NCI-H1048 (cell line): ENCODE measurements around the gene MTMR3.

Experiments used
- DNase-seq: peaks from one replicate; lab custom pipeline; 2025; lab: John Stamatoyannopoulos, UW

The MTMR3 gene

GRCh38 chr22:29870574-29870973 lies 12.4 kb upstream of the MTMR3 start:
- DNase-seq = no peak

DNA sequence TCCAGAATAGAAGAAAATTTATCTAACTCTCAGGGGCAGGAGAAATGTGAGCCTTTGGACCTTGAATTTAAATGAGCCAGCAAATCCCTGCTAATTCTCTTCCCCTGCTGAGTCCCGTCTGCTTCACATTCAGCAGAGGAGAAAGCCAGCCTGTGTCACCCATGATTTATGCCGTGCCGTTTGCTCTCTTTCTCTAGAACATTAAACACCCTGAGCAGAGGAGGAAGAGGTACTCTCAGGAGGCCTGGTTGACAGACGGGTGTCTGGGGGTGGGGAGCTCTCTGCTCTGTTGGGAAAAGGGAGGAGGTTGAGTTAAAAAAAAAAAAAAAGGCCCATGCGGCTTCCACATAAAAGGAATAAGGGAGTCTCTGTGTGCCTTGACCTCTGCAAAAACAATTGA lies 11.3 kb upstream of the MTMR3 start:
- no peak for DNase-seq

GRCh38 chr22:29872144-29872893 lies 10.7 kb upstream of the MTMR3 start:
- no peak for DNase-seq

DNA sequence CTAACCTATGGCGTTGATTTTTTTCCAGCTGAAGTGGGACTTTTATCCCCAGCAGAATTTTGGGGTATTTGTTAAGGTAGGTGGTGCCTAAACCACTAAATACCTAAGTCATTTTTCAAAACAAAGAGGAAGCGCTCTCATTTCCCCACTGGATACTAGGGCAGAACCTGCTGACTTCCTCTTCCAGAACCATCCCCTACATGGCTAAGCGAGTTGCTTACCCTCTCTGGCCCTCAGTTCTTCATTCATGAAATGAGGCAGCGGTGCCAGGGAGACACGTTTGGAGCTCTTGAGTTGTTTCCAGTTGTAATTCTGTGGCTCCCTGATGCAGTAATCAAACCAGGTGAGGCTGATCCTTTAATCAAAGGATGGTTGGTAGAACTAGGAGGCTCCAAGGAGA lies 10.0 kb upstream of the MTMR3 start:
- no peak for DNase-seq

DNA sequence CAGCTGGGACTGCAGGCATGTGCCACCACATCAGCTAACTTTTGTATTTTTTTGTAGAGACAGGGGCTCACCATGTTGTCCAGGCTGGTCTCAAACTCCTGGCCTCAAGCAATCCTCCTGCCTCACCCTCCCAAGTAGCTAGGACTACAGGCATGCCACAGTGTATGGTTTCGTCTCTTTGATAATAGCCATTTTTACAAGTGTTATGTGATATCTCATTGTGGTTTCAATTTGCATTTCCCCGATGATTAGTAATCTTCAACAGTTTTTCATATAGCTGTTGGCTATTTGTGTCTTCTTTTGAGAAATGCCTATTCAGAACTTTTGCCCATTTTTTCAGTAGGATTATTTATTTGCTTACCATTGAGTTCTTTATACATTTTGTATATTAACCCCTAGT lies 9.0 kb upstream of the MTMR3 start:
- no peak for DNase-seq

GRCh38 chr22:29877620-29878019 lies 5.4 kb upstream of the MTMR3 start:
- DNase-seq = no peak

GRCh38 chr22:29879753-29880152 lies 3.2 kb upstream of the MTMR3 start:
- no peak for DNase-seq

- no peak for DNase-seq
Observed at GRCh38 chr22:29882716-29883044, 294 bp upstream of the MTMR3 start.

DNA sequence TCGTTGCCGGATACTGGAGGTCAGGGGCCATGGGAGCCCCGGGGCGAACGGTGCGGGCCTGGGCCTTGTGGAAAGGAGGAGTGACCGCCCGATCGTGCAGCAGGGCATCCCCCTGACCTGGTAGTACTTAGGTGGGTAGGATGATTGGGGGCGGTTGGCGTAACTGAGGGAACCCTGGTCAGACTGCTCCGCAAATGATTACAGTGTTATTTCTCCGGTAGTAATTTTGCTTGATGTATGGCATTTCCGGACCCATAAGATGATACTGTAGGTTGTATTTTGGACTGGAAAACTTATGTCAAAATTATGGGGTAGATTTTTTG lies 762 bp downstream of the MTMR3 start:
- DNase-seq = no peak

- no peak for DNase-seq
Observed at GRCh38 chr22:29885610-29886009, 2.6 kb downstream of the MTMR3 start.

GRCh38 chr22:29886596-29886995 lies 3.6 kb downstream of the MTMR3 start:
- DNase-seq = no peak

GRCh38 chr22:29887358-29887757 lies 4.4 kb downstream of the MTMR3 start:
- DNase-seq = no peak

DNA sequence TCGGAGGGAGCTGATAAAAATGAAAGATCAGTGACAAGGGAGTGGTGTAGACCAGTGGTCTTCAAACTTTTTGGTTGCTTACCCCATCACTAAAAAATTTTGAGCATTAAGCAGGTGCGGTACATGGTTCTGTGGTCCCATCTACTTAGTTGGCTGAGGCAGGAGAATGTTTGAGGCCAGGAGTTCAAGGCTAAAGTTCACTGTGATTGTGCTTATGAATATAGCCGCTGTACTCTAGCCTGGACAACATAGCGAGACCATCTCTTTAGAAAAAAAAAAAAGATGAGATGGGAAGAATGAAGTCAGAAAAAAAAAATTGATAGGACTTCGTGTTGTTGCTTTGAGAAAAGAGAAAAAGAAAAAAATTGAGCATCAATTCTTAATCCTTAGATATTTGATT lies 7.8 kb downstream of the MTMR3 start:
- no peak for DNase-seq

GRCh38 chr22:29892315-29893156 lies 9.6 kb downstream of the MTMR3 start:
- no peak for DNase-seq

DNA sequence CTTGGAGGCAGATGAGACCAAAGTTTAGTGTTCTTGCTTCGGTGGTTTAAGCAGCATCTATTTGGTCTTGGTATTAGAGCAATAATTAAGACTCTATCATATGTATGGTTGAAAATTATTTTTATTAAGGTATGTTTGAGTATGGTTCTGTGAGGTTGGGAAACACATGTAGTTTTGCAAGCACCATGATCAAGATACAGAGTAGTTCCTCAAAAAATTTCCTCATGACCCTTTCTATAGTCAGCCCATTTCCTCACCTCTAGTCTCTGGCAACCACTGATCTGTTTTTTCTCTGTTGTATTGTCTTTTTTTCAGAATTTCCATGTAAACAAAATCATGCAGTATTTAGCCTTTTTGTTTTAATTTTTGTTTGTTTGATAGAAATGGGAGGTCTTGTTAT lies 18.4 kb downstream of the MTMR3 start:
- no peak for DNase-seq

DNA sequence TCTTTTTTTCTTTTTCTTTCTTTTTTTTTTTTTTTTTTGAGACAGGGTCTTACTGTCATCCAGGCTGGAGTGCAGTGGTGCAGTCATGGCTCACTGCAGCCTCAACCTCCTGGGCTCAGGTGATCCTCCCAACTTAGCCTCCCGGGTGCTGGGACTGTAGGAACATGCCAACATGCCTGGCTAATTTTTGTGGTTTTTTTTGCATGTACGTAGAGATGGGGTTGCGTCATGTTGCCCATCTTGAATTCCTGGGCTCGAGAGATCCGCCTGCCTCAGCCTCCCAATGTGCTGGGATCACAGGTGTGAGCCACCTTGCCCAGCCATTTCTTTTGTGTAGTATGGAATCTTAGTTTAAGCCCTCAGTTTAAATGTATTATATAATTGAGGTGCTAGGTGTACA lies 20.4 kb downstream of the MTMR3 start:
- no peak for DNase-seq

- no peak for DNase-seq
Observed at GRCh38 chr22:29904020-29904419, 21.0 kb downstream of the MTMR3 start.

DNA sequence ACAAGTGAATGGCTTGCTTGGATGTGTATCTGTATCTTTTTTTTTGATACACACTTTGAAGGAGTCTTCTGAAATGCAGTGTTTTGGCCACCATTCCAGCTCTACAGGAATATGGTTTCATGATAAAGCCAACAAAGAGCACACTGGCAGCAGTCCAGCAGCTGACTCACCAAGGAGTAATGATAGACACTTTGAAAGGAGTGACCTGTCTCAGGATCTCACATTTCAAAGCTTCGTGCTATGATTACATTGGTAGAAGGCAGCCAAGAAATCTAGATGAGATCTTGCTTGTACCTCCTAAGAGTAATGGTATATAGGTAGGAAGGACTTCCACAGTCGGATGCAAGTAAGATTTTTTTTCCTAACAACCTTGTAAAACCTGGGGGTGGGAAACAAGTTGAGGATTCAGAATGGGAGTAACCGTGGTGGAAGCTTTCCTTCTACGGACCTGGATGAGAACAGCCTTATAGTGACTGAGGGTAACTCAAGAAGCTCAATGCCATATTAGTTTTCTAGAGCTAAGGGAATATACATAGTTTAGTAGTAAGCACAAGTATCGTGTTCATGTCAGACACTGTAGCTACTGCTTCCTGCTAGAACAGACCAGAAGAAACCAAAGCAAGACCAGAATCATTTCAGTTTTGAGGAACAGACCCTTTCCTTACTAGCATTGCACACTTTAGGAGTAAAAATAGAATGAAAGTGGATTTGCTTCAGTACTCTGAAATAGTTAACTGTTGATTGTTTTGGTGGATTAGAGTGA lies 25.0 kb downstream of the MTMR3 start:
- peak; percentile 58 for DNase-seq

GRCh38 chr22:29912141-29912540 lies 29.2 kb downstream of the MTMR3 start:
- DNase-seq = no peak

DNA sequence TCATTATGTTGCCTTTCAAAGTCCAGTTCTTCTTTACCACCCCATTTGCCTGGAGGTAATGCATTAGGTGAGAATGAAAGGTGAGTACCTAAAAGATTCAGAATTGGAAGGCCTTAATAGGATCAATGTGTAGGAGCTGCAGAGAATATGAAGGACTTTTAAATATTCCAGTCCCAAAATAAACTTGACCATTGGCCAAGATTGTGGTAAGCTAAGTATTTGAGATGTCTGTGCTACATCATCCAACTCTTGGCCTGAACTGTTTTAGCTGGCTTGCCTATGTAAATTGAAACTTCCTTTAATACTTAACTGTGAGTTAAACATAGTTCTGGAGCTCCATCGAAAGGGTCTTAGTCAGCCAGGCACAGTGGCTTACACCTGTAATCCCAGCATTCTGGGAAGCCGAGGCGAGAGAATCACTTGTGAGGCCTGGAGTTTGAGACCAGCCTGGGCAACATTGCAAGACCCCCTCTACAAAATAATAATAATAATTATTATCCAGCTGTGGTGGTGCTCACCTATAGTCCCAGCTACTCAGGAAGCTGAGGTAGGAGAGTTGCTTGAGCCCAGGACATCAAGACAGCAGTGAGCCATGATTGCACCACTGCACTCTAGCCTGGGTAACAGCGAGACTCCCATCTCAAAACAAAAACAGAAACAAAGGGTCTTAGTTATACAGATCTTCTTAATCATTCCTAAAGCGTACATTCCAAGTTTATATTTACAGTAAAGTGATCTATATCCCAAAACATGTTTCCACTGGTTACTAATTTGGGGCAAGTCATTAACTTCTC lies 29.8 kb downstream of the MTMR3 start:
- no peak for DNase-seq

GRCh38 chr22:29914165-29914564 lies 31.2 kb downstream of the MTMR3 start:
- no peak for DNase-seq

GRCh38 chr22:29914991-29915533 lies 32.1 kb downstream of the MTMR3 start:
- peak; percentile 75 for DNase-seq
